ENCODE data around the gene WWOX. TPM values are rescaled to one million over a fixed set of nuclear protein-coding genes. Genes with fewer than 3 reads are reported as not detected.

Gene WWOX
- total and polyA plus RNA-seq, 2 donors (not counting 1 experiment from before 2014, with no cell fraction given) = 10.5 to 42.3 TPM

DNA sequence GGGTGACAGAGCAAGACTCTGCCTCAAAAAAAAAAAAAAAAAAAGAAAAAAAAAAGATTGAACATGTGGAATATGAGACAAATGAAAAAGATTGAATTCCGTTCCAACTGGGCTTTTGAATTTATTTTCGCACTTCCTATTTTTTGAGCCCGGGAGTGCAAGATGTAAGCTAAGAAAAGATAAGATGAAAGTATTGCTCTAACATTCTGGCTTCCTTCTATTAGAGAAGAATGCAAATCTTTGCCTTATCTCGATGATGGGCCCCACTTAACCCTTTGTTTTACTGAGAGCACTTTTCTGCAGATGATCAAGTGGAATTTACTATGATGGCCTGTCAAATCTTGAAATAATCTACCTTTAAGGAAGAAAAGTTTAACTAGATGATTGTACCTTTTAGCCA, 96.3 kb downstream of the WWOX start:
- ChIA-PET POLR2A (no interaction called here), CTCF (no interaction called here)
- WGBS (ENCODE audit: insufficient coverage) = 54% methylated on average over 3 of the region's 4 CpGs
- no peak for TF ChIP-seq EZH2 (IDR thresholded peaks at IDR 0.05; ENCODE audit: borderline replicate concordance, insufficient read depth, low read depth, low read length, poor library complexity, severe bottlenecking)
- TF ChIP-seq, protein P1, sequence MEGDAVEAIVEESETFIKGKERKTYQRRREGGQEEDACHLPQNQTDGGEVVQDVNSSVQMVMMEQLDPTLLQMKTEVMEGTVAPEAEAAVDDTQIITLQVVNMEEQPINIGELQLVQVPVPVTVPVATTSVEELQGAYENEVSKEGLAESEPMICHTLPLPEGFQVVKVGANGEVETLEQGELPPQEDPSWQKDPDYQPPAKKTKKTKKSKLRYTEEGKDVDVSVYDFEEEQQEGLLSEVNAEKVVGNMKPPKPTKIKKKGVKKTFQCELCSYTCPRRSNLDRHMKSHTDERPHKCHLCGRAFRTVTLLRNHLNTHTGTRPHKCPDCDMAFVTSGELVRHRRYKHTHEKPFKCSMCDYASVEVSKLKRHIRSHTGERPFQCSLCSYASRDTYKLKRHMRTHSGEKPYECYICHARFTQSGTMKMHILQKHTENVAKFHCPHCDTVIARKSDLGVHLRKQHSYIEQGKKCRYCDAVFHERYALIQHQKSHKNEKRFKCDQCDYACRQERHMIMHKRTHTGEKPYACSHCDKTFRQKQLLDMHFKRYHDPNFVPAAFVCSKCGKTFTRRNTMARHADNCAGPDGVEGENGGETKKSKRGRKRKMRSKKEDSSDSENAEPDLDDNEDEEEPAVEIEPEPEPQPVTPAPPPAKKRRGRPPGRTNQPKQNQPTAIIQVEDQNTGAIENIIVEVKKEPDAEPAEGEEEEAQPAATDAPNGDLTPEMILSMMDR (IDR thresholded peaks at IDR 0.05) = no peak
- Histone ChIP-seq H3K4me1 (ENCODE audit: control insufficient read depth in 2 of 2, insufficient read depth in 2 of 2, low read length in 2 of 2) (no peaks in the 10 kb centered on the region), H3K4me2 (replicated peaks; ENCODE audit: low read depth, low read length, poor library complexity, severe bottlenecking) (no peak overlapping the region), H3K27me3 (replicated peaks in 1 of 4; ENCODE audit: control extremely low read depth in 1 of 4, control insufficient read depth in 3 of 4, insufficient read depth in 4 of 4, low read length in 3 of 4) (no peaks in the 10 kb centered on the region), H3K9me3 (ENCODE audit: control extremely low read depth in 1 of 3, control insufficient read depth in 2 of 3, insufficient read depth in 1 of 3, low read length in 2 of 3) (peaks cover 0 to 3% (median 0%) of the 10 kb centered on the region in 3 donors), H3K36me3 (replicated peaks in 1 of 2; ENCODE audit: control extremely low read depth in 1 of 2, control insufficient read depth in 1 of 2, extremely low read depth in 1 of 2, insufficient read depth in 2 of 2, low read length in 1 of 2) (no peaks in the 10 kb centered on the region), H4K20me1 (ENCODE audit: control insufficient read depth, insufficient read depth, low read length, poor library complexity, severe bottlenecking) (no peaks in the 10 kb centered on the region), H3K79me2 (ENCODE audit: control insufficient read depth, insufficient read depth, low read length) (no peaks in the 10 kb centered on the region), H2AFZ (ENCODE audit: insufficient read depth, low read depth, low read length, poor library complexity, severe bottlenecking) (no peak overlapping the region), H3K9ac (ENCODE audit: low read length) (no peak overlapping the region), H3K27ac (ENCODE audit: low read length in 2 of 2) (no peak overlapping the region), H3K4me3 (ENCODE audit: control extremely low read depth in 1 of 5, extremely low read depth in 1 of 5, insufficient read depth in 1 of 5, low read depth in 2 of 5, low read length in 4 of 5) (no peak overlapping the region)
- Mint-ChIP-seq H3K27ac (no peak overlapping the region), H3K4me1 (peaks cover 10% of the 10 kb centered on the region), H3K9me3 (ENCODE audit: insufficient read depth) (no peaks in the 10 kb centered on the region), H3K4me3 (no peak overlapping the region), H3K27me3 (no peaks in the 10 kb centered on the region)
- no peak for DNase-seq
- no peak for ATAC-seq (ENCODE audit: low read depth)
- intact Hi-C loops (cut with micrococcal nuclease) = no loop called here

DNA sequence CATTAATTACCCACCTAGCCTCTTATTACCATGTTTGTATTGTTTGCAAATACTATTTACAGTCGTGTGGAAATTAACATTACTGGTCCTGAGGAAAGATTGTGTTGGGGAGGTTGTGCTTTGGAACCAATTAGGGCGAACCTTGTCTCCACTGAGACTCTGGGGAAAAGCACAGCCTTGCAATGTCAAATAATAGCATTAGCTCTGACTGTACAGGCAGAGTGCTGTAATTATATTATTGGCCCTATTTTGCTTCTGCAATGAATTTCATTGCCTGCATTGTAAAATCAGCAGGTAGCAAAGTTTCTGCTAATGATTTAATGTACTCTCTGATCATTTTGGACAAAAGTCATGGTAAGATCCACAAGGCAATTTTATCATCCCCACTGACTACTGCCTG, 97.0 kb downstream of the WWOX start:
- H4K20me1 ChIP-seq (ENCODE audit: control insufficient read depth, insufficient read depth, low read length, poor library complexity, severe bottlenecking) = no peaks in the 10 kb centered on the region
- ChIA-PET CTCF (no interaction called here), POLR2A (no interaction called here)
- H3K4me1 Mint-ChIP-seq = peaks cover 10% of the 10 kb centered on the region
- intact Hi-C loops (cut with micrococcal nuclease) = no loop called here
- H3K79me2 ChIP-seq (ENCODE audit: control insufficient read depth, insufficient read depth, low read length) = no peaks in the 10 kb centered on the region
- no peak overlapping the region for H3K27ac Mint-ChIP-seq
- DNase-seq (no peak), ATAC-seq (ENCODE audit: low read depth) (no peak)
- H2AFZ ChIP-seq (ENCODE audit: insufficient read depth, low read depth, low read length, poor library complexity, severe bottlenecking) = no peak overlapping the region
- no peaks in the 10 kb centered on the region for H3K9me3 Mint-ChIP-seq (ENCODE audit: insufficient read depth)
- no peak overlapping the region for H3K4me3 Mint-ChIP-seq
- no peak overlapping the region for H3K4me3 ChIP-seq (ENCODE audit: control extremely low read depth in 1 of 5, extremely low read depth in 1 of 5, insufficient read depth in 1 of 5, low read depth in 2 of 5, low read length in 4 of 5)
- H3K27me3 Mint-ChIP-seq = no peaks in the 10 kb centered on the region
- H3K4me2 ChIP-seq (replicated peaks; ENCODE audit: low read depth, low read length, poor library complexity, severe bottlenecking) = no peak overlapping the region
- TF ChIP-seq, protein P1 (IDR thresholded peaks at IDR 0.05) = no peak
- no peak for TF ChIP-seq EZH2 (IDR thresholded peaks at IDR 0.05; ENCODE audit: borderline replicate concordance, insufficient read depth, low read depth, low read length, poor library complexity, severe bottlenecking)
- 80% methylated on average over 1 of the region's 2 CpGs for WGBS (ENCODE audit: insufficient coverage)
- no peaks in the 10 kb centered on the region for H3K27me3 ChIP-seq (replicated peaks in 1 of 4; ENCODE audit: control extremely low read depth in 1 of 4, control insufficient read depth in 3 of 4, insufficient read depth in 4 of 4, low read length in 3 of 4)
- H3K4me1 ChIP-seq (ENCODE audit: control insufficient read depth in 2 of 2, insufficient read depth in 2 of 2, low read length in 2 of 2) = no peaks in the 10 kb centered on the region
- no peak overlapping the region for H3K9ac ChIP-seq (ENCODE audit: low read length)
- no peak overlapping the region for H3K27ac ChIP-seq (ENCODE audit: low read length in 2 of 2)
- no peaks in the 10 kb centered on the region for H3K36me3 ChIP-seq (replicated peaks in 1 of 2; ENCODE audit: control extremely low read depth in 1 of 2, control insufficient read depth in 1 of 2, extremely low read depth in 1 of 2, insufficient read depth in 2 of 2, low read length in 1 of 2)
- H3K9me3 ChIP-seq (ENCODE audit: control extremely low read depth in 1 of 3, control insufficient read depth in 2 of 3, insufficient read depth in 1 of 3, low read length in 2 of 3) = peaks cover 0 to 3% (median 0%) of the 10 kb centered on the region in 3 donors
